ENCODE data around the gene FBXO42. TPM values are rescaled to one million over a fixed set of nuclear protein-coding genes. Genes with fewer than 3 reads are reported as not detected.

FBXO42 gene
- total RNA-seq, 2 donors from 2014 or later = 17.6 to 20.0 TPM

GRCh38 chr1:16321176-16321867 lies 31.0 kb downstream of the FBXO42 start:
- Histone ChIP-seq H3K4me1 (ENCODE audit: control insufficient read depth, insufficient read depth, low read length) (no peaks in the 10 kb centered on the region), H3K27me3 (ENCODE audit: control insufficient read depth, insufficient read depth, low read length, poor library complexity, severe bottlenecking) (no peaks in the 10 kb centered on the region), H3K9ac (ENCODE audit: extremely low read depth, low read length, poor library complexity, severe bottlenecking) (no peak overlapping the region), H3K27ac (ENCODE audit: low read depth, low read length) (no peak overlapping the region), H3K36me3 (ENCODE audit: control insufficient read depth, insufficient read depth, low read length) (peaks cover 4% of the 10 kb centered on the region), H3K4me3 (ENCODE audit: low read length) (no peak overlapping the region), H3K9me3 (ENCODE audit: control insufficient read depth, low read length) (no peaks in the 10 kb centered on the region)
- TF ChIP-seq CTCF (conservative IDR thresholded peaks at IDR 0.05) = no peak
- peaks cover 9% of the 10 kb centered on the region for H3K36me3 Mint-ChIP-seq (ENCODE audit: low read depth)
- DNase-seq = no peak
- no peaks in the 10 kb centered on the region for H3K4me1 Mint-ChIP-seq
- H3K9me3 Mint-ChIP-seq = no peaks in the 10 kb centered on the region
- no peak overlapping the region for H3K4me3 Mint-ChIP-seq
- H3K27me3 Mint-ChIP-seq (ENCODE audit: insufficient read depth) = no peaks in the 10 kb centered on the region
- 89 to 90% methylated on average over 3 to 4 of the region's 4 CpGs for WGBS, 2 experiments (ENCODE audit: insufficient coverage in 1 of 2, insufficient read length in 1 of 2)
- H3K27ac Mint-ChIP-seq = no peak overlapping the region

- Histone ChIP-seq H3K27ac (ENCODE audit: low read depth, low read length) (no peak overlapping the region), H3K9me3 (ENCODE audit: control insufficient read depth, low read length) (no peaks in the 10 kb centered on the region), H3K4me1 (ENCODE audit: control insufficient read depth, insufficient read depth, low read length) (no peaks in the 10 kb centered on the region), H3K4me3 (ENCODE audit: low read length) (no peak overlapping the region), H3K36me3 (ENCODE audit: control insufficient read depth, insufficient read depth, low read length) (peaks cover 21% of the 10 kb centered on the region), H3K9ac (ENCODE audit: extremely low read depth, low read length, poor library complexity, severe bottlenecking) (no peak overlapping the region), H3K27me3 (ENCODE audit: control insufficient read depth, insufficient read depth, low read length, poor library complexity, severe bottlenecking) (no peaks in the 10 kb centered on the region)
- no peak for DNase-seq
- TF ChIP-seq CTCF (conservative IDR thresholded peaks at IDR 0.05) = no peak
- Mint-ChIP-seq H3K36me3 (ENCODE audit: low read depth) (peaks cover 8% of the 10 kb centered on the region), H3K27me3 (ENCODE audit: insufficient read depth) (no peaks in the 10 kb centered on the region), H3K4me1 (no peaks in the 10 kb centered on the region), H3K27ac (no peak overlapping the region), H3K4me3 (no peak overlapping the region), H3K9me3 (no peaks in the 10 kb centered on the region)
- 96 to 100% methylated on average over 2 to 3 of the region's 3 CpGs for WGBS, 2 experiments (ENCODE audit: insufficient coverage in 1 of 2, insufficient read length in 1 of 2)
These were observed 33.7 kb downstream of the FBXO42 start for GRCh38 chr1:16318555-16318954.

- Histone ChIP-seq H3K27ac (ENCODE audit: low read depth, low read length) (no peak overlapping the region), H3K9ac (ENCODE audit: extremely low read depth, low read length, poor library complexity, severe bottlenecking) (no peak overlapping the region), H3K4me3 (ENCODE audit: low read length) (no peak overlapping the region), H3K4me1 (ENCODE audit: control insufficient read depth, insufficient read depth, low read length) (no peaks in the 10 kb centered on the region), H3K27me3 (ENCODE audit: control insufficient read depth, insufficient read depth, low read length, poor library complexity, severe bottlenecking) (no peaks in the 10 kb centered on the region), H3K36me3 (ENCODE audit: control insufficient read depth, insufficient read depth, low read length) (peaks cover 35% of the 10 kb centered on the region), H3K9me3 (ENCODE audit: control insufficient read depth, low read length) (no peaks in the 10 kb centered on the region)
- Mint-ChIP-seq H3K27me3 (ENCODE audit: insufficient read depth) (no peaks in the 10 kb centered on the region), H3K4me1 (no peaks in the 10 kb centered on the region), H3K36me3 (ENCODE audit: low read depth) (peaks cover 27% of the 10 kb centered on the region), H3K27ac (no peak overlapping the region), H3K4me3 (no peak overlapping the region), H3K9me3 (no peaks in the 10 kb centered on the region)
- 92 to 100% methylated on average over 4 of the region's 4 CpGs for WGBS, 2 experiments (ENCODE audit: insufficient coverage in 1 of 2, insufficient read length in 1 of 2)
- no peak for TF ChIP-seq CTCF (conservative IDR thresholded peaks at IDR 0.05)
- no peak for DNase-seq
These were observed 36.8 kb downstream of the FBXO42 start for GRCh38 chr1:16315437-16315836.
